HepG2 (cell line): ENCODE data around the gene ZNF865. TPM values are rescaled to one million over a fixed set of nuclear protein-coding genes. Genes with fewer than 3 reads are reported as not detected.

Experiments used
- BRD4 ChIP-seq: sonication (generic); formaldehyde crosslinking; IDR thresholded peaks from 2 replicates; pipeline ENCODE4 v1.4.0; 2020; ENCODE audit warnings: missing genetic modification reagents
- ETV6 ChIP-seq: sonication (generic); formaldehyde crosslinking; conservative IDR thresholded peaks from 2 replicates; pipeline ENCODE4 v1.4.0; 2020; ENCODE audit warnings: missing genetic modification reagents
- GABPB1 ChIP-seq: IDR thresholded peaks from 2 replicates; pipeline ENCODE4 v1.6.1; 2016; ENCODE audit warnings: mild to moderate bottlenecking, missing genetic modification reagents, moderate library complexity, missing compliant biosample characterization
- IRX3 ChIP-seq: sonication (generic); formaldehyde crosslinking; IDR thresholded peaks from 2 replicates; pipeline ENCODE4 v1.8.1; 2023; ENCODE audit warnings: mild to moderate bottlenecking, low read depth, missing genetic modification reagents, borderline replicate concordance
- KDM3A ChIP-seq: IDR thresholded peaks from 2 replicates; pipeline ENCODE4 v1.6.1; 2018; ENCODE audit warnings: low read depth, missing compliant biosample characterization
- MED13 ChIP-seq: sonication (generic); formaldehyde crosslinking; IDR thresholded peaks from 2 replicates; pipeline ENCODE4 v1.5.0; 2020; ENCODE audit warnings: missing genetic modification reagents
- THAP11 ChIP-seq: IDR thresholded peaks from 2 replicates; pipeline ENCODE4 v1.6.1; 2016; ENCODE audit warnings: missing biosample characterization, missing genetic modification reagents
- ZMAT3 ChIP-seq: sonication (generic); formaldehyde crosslinking; conservative IDR thresholded peaks from 2 replicates; pipeline ENCODE4 v1.7.0; 2021; ENCODE audit warnings: missing genetic modification reagents
- ZNF746 ChIP-seq: sonication (generic); formaldehyde crosslinking; IDR thresholded peaks from 2 replicates; pipeline ENCODE4 v1.8.0; 2022; ENCODE audit warnings: mild to moderate bottlenecking, missing genetic modification reagents
- polyA plus RNA-seq, 8 experiments: library from polyadenylated mRNA; depleted of rRNA in 3 of 8; stranded (reverse) in 7 of 8; unstranded in 1 of 8; fragments of >200 nt; fragmentation: Illumina TruSeq in 4 of 8; extraction: Trizol in 4 of 8; gene quantifications; 2 replicates each; pipeline versions ENCODE4 v1.2.1 to v1.2.3, GENCODE V29; 2011 to 2016; ENCODE audit warnings: low read depth in 4 of 8, missing spikeins in 1 of 8, mixed read lengths in 1 of 8; ENCODE audit not compliant: insufficient read depth in 1 of 8
- total RNA-seq, 5 experiments: library from RNA; depleted of rRNA; stranded (reverse); fragments of >200 nt; fragmentation: Illumina TruSeq; extraction: Trizol; gene quantifications; 2 replicates each; pipeline ENCODE4 v1.2.3, GENCODE V29; 2016; ENCODE audit warnings: low read depth in 1 of 5
- TF ChIP-seq, protein P1 (sequence below): sonication (generic); formaldehyde crosslinking; IDR thresholded peaks from 2 replicates; pipeline ENCODE4 v1.4.0; 2020; ENCODE audit warnings: mild to moderate bottlenecking, missing genetic modification reagents
- TF ChIP-seq, protein P2 (sequence below): sonication (generic); formaldehyde crosslinking; IDR thresholded peaks from 2 replicates; pipeline ENCODE4 v1.5.1; 2020; ENCODE audit warnings: missing genetic modification reagents, mild to moderate bottlenecking, borderline replicate concordance
- TF ChIP-seq, protein P3 (sequence below): sonication (generic); formaldehyde crosslinking; IDR thresholded peaks from 2 replicates; pipeline ENCODE4 v1.5.1; 2020; ENCODE audit warnings: mild to moderate bottlenecking, missing genetic modification reagents, borderline replicate concordance
- TF ChIP-seq, protein P4 (sequence below): sonication (generic); formaldehyde crosslinking; conservative IDR thresholded peaks from 2 replicates; pipeline ENCODE4 v1.4.0; 2020; ENCODE audit warnings: mild to moderate bottlenecking, missing genetic modification reagents, moderate library complexity
- TF ChIP-seq, protein P5 (sequence below): sonication (generic); formaldehyde crosslinking; IDR thresholded peaks from 2 replicates; pipeline ENCODE4 v1.4.0; 2020; ENCODE audit warnings: missing genetic modification reagents

ZNF865 gene
- total and polyA plus RNA-seq, 2 of the 13 experiments (the other 11 are each of a cell fraction or from before 2014, with no cell fraction given), result 0.93 to 1.0 TPM

DNA sequence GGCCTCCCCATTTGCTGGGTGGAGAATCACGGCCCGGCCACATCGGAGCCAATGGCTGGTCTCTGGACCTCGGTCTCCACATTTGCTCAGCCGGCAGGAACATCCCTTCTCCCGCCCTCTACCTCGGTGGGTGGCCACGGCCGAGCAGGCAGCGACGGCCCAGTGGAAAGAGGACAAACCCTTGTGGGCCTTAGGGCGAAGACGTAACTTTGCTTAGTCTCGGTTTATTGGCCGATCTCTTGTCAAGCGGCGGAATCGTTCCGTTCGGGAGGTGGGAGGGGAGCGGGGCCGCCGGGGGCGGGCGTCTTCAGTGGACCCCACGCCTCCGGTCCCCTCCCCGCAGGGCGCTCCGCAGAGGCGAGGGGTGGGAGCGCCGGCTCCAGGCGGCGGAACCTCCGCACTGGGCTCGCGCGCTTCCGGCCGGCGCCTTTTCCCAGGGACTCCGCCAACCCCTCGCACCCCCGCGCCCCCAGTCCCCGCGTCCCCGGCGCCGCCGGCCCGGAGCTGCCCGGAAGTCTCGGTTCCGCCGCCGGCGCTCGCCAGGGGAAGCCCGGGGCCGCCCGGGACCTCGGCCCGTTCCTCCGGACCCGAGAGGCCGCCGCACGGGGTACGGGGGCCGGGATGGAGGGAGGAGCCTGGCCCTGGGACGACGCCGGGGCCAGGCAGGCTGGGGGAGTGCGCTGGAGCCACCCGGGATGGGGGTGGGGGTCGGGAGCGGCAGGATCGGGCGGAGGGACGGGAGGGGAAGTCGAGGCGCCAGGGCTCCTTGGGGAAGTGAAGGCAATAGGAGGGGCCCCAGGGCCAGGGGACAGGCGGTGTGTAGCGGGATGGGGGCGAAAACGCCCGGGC, 35.4 kb downstream of the ZNF865 start, which contains the start of gene ZNF580 (continued):
- 0 out of 2 replicates have a peak, but pooled peaks have one; percentile 62 for TF ChIP-seq ZMAT3 (CRISPR knock-in tag)
- 0 out of 2 replicates have a peak, but pooled peaks have one; percentile 12 for TF ChIP-seq ETV6 (CRISPR knock-in tag)
- peak; percentile 67; the same call in 1 of the 2 replicates for TF ChIP-seq THAP11 (CRISPR knock-in tag)
- TF ChIP-seq, protein P1, sequence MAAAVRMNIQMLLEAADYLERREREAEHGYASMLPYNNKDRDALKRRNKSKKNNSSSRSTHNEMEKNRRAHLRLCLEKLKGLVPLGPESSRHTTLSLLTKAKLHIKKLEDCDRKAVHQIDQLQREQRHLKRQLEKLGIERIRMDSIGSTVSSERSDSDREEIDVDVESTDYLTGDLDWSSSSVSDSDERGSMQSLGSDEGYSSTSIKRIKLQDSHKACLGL (CRISPR knock-in tag), result no peak
- TF ChIP-seq, protein P2, sequence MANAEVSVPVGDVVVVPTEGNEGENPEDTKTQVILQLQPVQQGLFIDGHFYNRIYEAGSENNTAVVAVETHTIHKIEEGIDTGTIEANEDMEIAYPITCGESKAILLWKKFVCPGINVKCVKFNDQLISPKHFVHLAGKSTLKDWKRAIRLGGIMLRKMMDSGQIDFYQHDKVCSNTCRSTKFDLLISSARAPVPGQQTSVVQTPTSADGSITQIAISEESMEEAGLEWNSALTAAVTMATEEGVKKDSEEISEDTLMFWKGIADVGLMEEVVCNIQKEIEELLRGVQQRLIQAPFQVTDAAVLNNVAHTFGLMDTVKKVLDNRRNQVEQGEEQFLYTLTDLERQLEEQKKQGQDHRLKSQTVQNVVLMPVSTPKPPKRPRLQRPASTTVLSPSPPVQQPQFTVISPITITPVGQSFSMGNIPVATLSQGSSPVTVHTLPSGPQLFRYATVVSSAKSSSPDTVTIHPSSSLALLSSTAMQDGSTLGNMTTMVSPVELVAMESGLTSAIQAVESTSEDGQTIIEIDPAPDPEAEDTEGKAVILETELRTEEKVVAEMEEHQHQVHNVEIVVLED (CRISPR knock-in tag), result peak; percentile 10; the same call in 1 of the 2 replicates
- TF ChIP-seq, protein P3, sequence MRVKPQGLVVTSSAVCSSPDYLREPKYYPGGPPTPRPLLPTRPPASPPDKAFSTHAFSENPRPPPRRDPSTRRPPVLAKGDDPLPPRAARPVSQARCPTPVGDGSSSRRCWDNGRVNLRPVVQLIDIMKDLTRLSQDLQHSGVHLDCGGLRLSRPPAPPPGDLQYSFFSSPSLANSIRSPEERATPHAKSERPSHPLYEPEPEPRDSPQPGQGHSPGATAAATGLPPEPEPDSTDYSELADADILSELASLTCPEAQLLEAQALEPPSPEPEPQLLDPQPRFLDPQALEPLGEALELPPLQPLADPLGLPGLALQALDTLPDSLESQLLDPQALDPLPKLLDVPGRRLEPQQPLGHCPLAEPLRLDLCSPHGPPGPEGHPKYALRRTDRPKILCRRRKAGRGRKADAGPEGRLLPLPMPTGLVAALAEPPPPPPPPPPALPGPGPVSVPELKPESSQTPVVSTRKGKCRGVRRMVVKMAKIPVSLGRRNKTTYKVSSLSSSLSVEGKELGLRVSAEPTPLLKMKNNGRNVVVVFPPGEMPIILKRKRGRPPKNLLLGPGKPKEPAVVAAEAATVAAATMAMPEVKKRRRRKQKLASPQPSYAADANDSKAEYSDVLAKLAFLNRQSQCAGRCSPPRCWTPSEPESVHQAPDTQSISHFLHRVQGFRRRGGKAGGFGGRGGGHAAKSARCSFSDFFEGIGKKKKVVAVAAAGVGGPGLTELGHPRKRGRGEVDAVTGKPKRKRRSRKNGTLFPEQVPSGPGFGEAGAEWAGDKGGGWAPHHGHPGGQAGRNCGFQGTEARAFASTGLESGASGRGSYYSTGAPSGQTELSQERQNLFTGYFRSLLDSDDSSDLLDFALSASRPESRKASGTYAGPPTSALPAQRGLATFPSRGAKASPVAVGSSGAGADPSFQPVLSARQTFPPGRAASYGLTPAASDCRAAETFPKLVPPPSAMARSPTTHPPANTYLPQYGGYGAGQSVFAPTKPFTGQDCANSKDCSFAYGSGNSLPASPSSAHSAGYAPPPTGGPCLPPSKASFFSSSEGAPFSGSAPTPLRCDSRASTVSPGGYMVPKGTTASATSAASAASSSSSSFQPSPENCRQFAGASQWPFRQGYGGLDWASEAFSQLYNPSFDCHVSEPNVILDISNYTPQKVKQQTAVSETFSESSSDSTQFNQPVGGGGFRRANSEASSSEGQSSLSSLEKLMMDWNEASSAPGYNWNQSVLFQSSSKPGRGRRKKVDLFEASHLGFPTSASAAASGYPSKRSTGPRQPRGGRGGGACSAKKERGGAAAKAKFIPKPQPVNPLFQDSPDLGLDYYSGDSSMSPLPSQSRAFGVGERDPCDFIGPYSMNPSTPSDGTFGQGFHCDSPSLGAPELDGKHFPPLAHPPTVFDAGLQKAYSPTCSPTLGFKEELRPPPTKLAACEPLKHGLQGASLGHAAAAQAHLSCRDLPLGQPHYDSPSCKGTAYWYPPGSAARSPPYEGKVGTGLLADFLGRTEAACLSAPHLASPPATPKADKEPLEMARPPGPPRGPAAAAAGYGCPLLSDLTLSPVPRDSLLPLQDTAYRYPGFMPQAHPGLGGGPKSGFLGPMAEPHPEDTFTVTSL, result peak; percentile 41; the same call in 1 of the 2 replicates
- TF ChIP-seq MED13 (CRISPR knock-in tag), result 0 out of 2 replicates have a peak, but pooled peaks have one; percentile 58
- TF ChIP-seq BRD4, result peak; percentile 30; the same call in 1 of the 2 replicates
- TF ChIP-seq, protein P4, sequence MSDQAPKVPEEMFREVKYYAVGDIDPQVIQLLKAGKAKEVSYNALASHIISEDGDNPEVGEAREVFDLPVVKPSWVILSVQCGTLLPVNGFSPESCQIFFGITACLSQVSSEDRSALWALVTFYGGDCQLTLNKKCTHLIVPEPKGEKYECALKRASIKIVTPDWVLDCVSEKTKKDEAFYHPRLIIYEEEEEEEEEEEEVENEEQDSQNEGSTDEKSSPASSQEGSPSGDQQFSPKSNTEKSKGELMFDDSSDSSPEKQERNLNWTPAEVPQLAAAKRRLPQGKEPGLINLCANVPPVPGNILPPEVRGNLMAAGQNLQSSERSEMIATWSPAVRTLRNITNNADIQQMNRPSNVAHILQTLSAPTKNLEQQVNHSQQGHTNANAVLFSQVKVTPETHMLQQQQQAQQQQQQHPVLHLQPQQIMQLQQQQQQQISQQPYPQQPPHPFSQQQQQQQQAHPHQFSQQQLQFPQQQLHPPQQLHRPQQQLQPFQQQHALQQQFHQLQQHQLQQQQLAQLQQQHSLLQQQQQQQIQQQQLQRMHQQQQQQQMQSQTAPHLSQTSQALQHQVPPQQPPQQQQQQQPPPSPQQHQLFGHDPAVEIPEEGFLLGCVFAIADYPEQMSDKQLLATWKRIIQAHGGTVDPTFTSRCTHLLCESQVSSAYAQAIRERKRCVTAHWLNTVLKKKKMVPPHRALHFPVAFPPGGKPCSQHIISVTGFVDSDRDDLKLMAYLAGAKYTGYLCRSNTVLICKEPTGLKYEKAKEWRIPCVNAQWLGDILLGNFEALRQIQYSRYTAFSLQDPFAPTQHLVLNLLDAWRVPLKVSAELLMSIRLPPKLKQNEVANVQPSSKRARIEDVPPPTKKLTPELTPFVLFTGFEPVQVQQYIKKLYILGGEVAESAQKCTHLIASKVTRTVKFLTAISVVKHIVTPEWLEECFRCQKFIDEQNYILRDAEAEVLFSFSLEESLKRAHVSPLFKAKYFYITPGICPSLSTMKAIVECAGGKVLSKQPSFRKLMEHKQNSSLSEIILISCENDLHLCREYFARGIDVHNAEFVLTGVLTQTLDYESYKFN (CRISPR knock-in tag), result peak; percentile 29; the same call in 1 of the 2 replicates
- peak; percentile 90 for TF ChIP-seq GABPB1 (CRISPR knock-in tag)
- TF ChIP-seq IRX3, result no peak
- TF ChIP-seq ZNF746 (CRISPR knock-in tag), result peak; percentile 45; the same call in 1 of the 2 replicates
- TF ChIP-seq, protein P5, sequence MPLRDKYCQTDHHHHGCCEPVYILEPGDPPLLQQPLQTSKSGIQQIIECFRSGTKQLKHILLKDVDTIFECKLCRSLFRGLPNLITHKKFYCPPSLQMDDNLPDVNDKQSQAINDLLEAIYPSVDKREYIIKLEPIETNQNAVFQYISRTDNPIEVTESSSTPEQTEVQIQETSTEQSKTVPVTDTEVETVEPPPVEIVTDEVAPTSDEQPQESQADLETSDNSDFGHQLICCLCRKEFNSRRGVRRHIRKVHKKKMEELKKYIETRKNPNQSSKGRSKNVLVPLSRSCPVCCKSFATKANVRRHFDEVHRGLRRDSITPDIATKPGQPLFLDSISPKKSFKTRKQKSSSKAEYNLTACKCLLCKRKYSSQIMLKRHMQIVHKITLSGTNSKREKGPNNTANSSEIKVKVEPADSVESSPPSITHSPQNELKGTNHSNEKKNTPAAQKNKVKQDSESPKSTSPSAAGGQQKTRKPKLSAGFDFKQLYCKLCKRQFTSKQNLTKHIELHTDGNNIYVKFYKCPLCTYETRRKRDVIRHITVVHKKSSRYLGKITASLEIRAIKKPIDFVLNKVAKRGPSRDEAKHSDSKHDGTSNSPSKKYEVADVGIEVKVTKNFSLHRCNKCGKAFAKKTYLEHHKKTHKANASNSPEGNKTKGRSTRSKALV (CRISPR knock-in tag), result no peak
- TF ChIP-seq KDM3A (CRISPR knock-in tag), result no peak; the same call in 1 of the 2 replicates
